CD8-positive, alpha-beta memory T cell (primary cell): ENCODE data around the gene SLC24A3. TPM values are rescaled to one million over a fixed set of nuclear protein-coding genes. Genes with fewer than 3 reads are reported as not detected.

Source experiments
- CTCF ChIA-PET: fragments of 350-600 bp; sonication (Branson Sonifier 250); formaldehyde crosslinking; loops from one replicate; lab custom pipeline; 2021; ENCODE audit warnings: antibody characterized with exemption; lab: Charles Lee
- POLR2A ChIA-PET: fragments of 350-600 bp; sonication (Branson Sonifier 250); formaldehyde crosslinking; loops from one replicate; lab custom pipeline; 2021; ENCODE audit warnings: antibody characterized with exemption; lab: Charles Lee
- DNase-seq, 5 donors: peaks; one replicate each; pipeline versions ENCODE4 v3.0.0 to v3.0.0-alpha.2; 2020 to 2022; ENCODE audit warnings: mixed read lengths in 1 of 5
- H3K27ac ChIP-seq: one replicate; pipeline ENCODE4 v1.7.0; 2013; ENCODE audit warnings: low read depth, mild to moderate bottlenecking, low read length, moderate library complexity
- H3K27me3 ChIP-seq: 2 replicates; pipeline ENCODE4 v1.7.0; 2013; ENCODE audit warnings: low read length, mild to moderate bottlenecking; ENCODE audit not compliant: insufficient read depth, poor library complexity, severe bottlenecking
- H3K36me3 ChIP-seq: 2 replicates; pipeline ENCODE4 v1.7.0; 2013; ENCODE audit warnings: mild to moderate bottlenecking, low read length, moderate library complexity; ENCODE audit not compliant: insufficient read depth
- H3K4me1 ChIP-seq: 2 replicates; pipeline ENCODE4 v1.7.0; 2013; ENCODE audit warnings: mild to moderate bottlenecking, low read length, moderate library complexity; ENCODE audit not compliant: insufficient read depth
- H3K4me3 ChIP-seq: 2 replicates; pipeline ENCODE4 v1.7.0; 2013; ENCODE audit warnings: mild to moderate bottlenecking, low read length
- H3K9me3 ChIP-seq: 2 replicates; pipeline ENCODE4 v1.7.0; 2013; ENCODE audit warnings: mild to moderate bottlenecking, low read length
- H3K27ac Mint-ChIP-seq, 8 donors: one replicate each; pipeline ENCODE4 v1.8.0; 2020 to 2021; ENCODE audit warnings: mixed read lengths in 8 of 8, mild to moderate bottlenecking in 6 of 8, inconsistent platforms in 3 of 8, moderate library complexity in 3 of 8
- H3K27me3 Mint-ChIP-seq, 2 donors: one replicate each; pipeline ENCODE4 v1.8.0; 2020 to 2021; ENCODE audit warnings: mixed read lengths in 2 of 2, mild to moderate bottlenecking in 1 of 2, moderate library complexity in 1 of 2
- H3K36me3 Mint-ChIP-seq, 3 donors: one replicate each; pipeline ENCODE4 v1.8.0; 2020 to 2021; ENCODE audit warnings: mixed read lengths in 3 of 3, inconsistent platforms in 1 of 3, mild to moderate bottlenecking in 1 of 3
- H3K4me1 Mint-ChIP-seq, 3 donors: one replicate each; pipeline ENCODE4 v1.8.0; 2020 to 2021; ENCODE audit warnings: mixed read lengths in 3 of 3, inconsistent platforms in 1 of 3, mild to moderate bottlenecking in 1 of 3
- H3K4me3 Mint-ChIP-seq, 7 donors: one replicate each; pipeline ENCODE4 v1.8.0; 2020 to 2021; ENCODE audit warnings: mixed read lengths in 7 of 7, mild to moderate bottlenecking in 6 of 7, moderate library complexity in 4 of 7, inconsistent platforms in 2 of 7
- H3K9me3 Mint-ChIP-seq, 5 donors: one replicate each; pipeline ENCODE4 v1.8.0; 2020 to 2022; ENCODE audit warnings: mixed read lengths in 5 of 5, mild to moderate bottlenecking in 3 of 5, moderate library complexity in 2 of 5, inconsistent platforms in 1 of 5
- polyA plus RNA-seq: library from polyadenylated mRNA; unstranded; fragments of 300-500 nt; fragmentation: Illumina TruSeq; gene quantifications from one replicate; pipeline ENCODE4 v1.2.3, GENCODE V29; 2021
- total RNA-seq, 2 experiments: library from RNA; stranded (reverse); gene quantifications; one replicate each; pipeline ENCODE4 v1.2.3, GENCODE V29; 2021

The SLC24A3 gene
- total and polyA plus RNA-seq, 3 experiments from 2014 or later: not detected

DNA sequence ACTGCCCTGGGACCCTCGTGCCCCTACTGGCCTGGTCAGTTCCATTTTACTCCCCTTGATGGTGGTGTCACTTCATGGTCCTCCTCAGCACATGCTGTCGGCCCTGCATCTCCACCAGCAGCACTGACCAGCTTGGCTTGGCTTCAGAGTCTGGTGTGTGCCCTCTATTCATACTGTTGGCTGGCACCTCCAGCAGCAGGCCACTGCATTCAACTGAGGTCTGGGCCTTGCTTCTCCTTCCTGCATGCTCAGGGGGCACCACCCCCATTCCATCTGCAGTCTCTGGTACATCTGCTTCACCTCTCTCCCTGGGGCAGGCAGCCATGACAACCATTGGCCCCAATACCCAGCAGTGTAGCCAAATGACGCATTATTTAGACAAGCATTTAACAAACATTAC lies 155.9 kb downstream of the SLC24A3 start:
- ChIA-PET CTCF (no interaction called here), POLR2A (no interaction called here)
- H3K4me3 Mint-ChIP-seq: no peak overlapping the region
- H3K4me1 Mint-ChIP-seq: no peaks in the 10 kb centered on the region
- no peak overlapping the region for H3K4me3 ChIP-seq
- no peak overlapping the region for H3K27ac Mint-ChIP-seq
- no peaks in the 10 kb centered on the region for H3K9me3 ChIP-seq
- no peaks in the 10 kb centered on the region for H3K27me3 ChIP-seq
- no peak for DNase-seq
- no peaks in the 10 kb centered on the region for H3K4me1 ChIP-seq
- H3K9me3 Mint-ChIP-seq: peaks cover 0 to 4% (median 0%) of the 10 kb centered on the region in 5 donors
- no peaks in the 10 kb centered on the region for H3K36me3 ChIP-seq
- no peak overlapping the region for H3K27ac ChIP-seq
- H3K27me3 Mint-ChIP-seq: peaks cover 3% of the 10 kb centered on the region in 2 donors
- no peaks in the 10 kb centered on the region for H3K36me3 Mint-ChIP-seq

DNA sequence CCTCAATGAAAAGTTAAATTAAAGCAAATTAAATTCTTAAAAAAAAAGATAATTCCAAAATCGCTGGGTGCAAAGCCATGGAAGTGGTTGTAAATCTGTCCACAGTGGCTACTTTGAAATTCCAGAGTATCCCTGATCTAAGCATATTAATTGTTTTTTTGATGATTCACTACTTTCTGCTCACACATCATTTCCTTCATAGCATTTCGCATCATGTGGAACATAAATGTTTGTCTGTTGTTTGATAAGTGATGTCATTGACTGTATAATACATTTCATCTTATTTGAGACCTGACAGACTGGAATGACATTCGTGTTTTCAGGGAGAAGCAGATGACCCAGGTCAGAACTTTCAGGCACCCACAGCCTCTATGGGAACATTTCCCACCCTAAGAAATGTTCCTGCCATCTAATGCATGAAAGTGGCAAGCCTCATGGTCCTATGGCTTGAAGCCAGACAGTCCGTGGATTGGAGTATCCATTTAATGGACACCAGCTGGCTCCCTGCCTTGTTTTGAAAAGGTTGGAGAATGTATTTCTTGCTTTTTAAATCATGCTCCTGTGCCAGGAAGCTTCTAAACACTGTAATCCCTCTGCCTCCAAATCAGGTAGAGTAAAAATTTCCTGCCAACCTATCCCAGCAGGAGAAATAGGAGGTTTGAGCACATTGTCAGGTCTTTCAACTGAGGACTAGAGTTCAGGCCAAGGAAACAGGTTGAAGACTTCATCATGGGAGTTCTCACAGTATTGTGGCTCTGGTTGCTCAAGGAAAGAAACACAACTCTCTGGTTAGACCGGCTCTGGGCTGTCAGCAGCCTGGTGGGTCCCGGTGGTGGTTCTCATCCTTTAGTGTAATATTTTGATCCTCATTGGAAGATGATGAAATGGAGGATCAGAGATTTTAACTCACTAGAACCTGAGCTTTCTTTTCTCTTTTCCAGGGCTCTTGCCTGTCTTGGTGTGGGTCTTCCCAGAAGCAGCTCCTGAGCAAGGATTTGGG lies 157.9 kb downstream of the SLC24A3 start:
- no peak for DNase-seq
- no peaks in the 10 kb centered on the region for H3K4me1 Mint-ChIP-seq
- Histone ChIP-seq H3K36me3 (no peaks in the 10 kb centered on the region), H3K4me3 (no peak overlapping the region), H3K27me3 (no peaks in the 10 kb centered on the region), H3K4me1 (no peaks in the 10 kb centered on the region), H3K9me3 (no peaks in the 10 kb centered on the region), H3K27ac (no peak overlapping the region)
- no peak overlapping the region for H3K27ac Mint-ChIP-seq
- no peaks in the 10 kb centered on the region for H3K36me3 Mint-ChIP-seq
- ChIA-PET CTCF (no interaction called here), POLR2A (no interaction called here)
- H3K4me3 Mint-ChIP-seq: no peak overlapping the region
- peaks cover 1 to 3% of the 10 kb centered on the region in 2 donors for H3K27me3 Mint-ChIP-seq
- peaks cover 0 to 6% (median 0%) of the 10 kb centered on the region in 5 donors for H3K9me3 Mint-ChIP-seq

DNA sequence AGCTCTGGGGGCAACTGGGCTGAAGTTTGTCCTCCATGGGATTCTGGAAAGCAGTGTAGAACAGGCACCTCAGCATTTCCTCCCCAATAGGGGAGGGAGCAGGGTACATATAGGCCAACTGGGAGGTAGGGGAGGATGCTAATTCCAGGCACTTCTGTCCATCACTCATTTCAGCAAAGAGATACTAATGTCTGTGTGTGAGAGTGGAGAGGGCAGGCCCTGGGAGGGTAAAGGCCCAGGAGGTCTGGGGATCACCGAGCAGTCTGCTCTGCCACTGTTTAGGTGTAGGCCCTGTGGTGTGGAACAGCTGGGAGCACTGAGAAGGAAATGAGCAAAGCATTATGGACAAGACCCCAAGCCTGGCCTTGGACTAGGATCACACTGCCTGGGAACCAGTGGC lies 158.7 kb downstream of the SLC24A3 start:
- H3K4me3 ChIP-seq: no peak overlapping the region
- no peaks in the 10 kb centered on the region for H3K4me1 Mint-ChIP-seq
- CTCF ChIA-PET: no interaction called here

DNA sequence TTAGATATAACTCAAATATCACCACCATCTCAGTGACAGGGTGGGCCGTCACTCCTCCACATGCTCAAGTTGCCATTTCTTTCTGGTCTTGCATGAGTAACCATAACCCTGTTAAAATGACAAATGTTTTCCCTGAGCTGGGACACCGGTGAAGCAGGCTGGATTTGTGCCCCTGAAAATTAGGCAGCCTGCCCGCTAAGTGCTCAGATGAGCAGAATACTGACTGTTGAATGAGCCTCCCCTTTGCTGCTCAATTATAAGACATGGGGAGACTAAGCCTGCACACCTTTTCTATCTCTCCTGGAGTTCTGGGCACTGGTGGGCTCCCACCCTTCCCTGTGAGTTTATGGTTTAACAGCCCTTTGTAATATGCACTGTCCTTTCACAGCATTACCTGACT lies 161.8 kb downstream of the SLC24A3 start:
- H3K27ac Mint-ChIP-seq: no peak overlapping the region
- H3K4me3 Mint-ChIP-seq: no peak overlapping the region
- H3K36me3 ChIP-seq: no peaks in the 10 kb centered on the region
- peaks cover 0 to 2% (median 0%) of the 10 kb centered on the region in 5 donors for H3K9me3 Mint-ChIP-seq
- no peaks in the 10 kb centered on the region for H3K9me3 ChIP-seq
- H3K36me3 Mint-ChIP-seq: no peaks in the 10 kb centered on the region
- H3K4me1 Mint-ChIP-seq: no peaks in the 10 kb centered on the region
- ChIA-PET POLR2A (no interaction called here), CTCF (no interaction called here)
- DNase-seq: no peak
- no peaks in the 10 kb centered on the region for H3K27me3 ChIP-seq
- H3K27ac ChIP-seq: no peak overlapping the region
- no peak overlapping the region for H3K4me3 ChIP-seq
- no peaks in the 10 kb centered on the region for H3K27me3 Mint-ChIP-seq
- no peaks in the 10 kb centered on the region for H3K4me1 ChIP-seq

More for the DNA sequence above, 158.7 kb downstream of the SLC24A3 start:
- Histone ChIP-seq H3K36me3 (no peaks in the 10 kb centered on the region), H3K27ac (no peak overlapping the region), H3K27me3 (no peaks in the 10 kb centered on the region), H3K4me1 (no peaks in the 10 kb centered on the region), H3K9me3 (no peaks in the 10 kb centered on the region)
- DNase-seq: no peak
- Mint-ChIP-seq H3K27ac (no peak overlapping the region), H3K4me3 (no peak overlapping the region), H3K36me3 (no peaks in the 10 kb centered on the region), H3K9me3 (peaks cover 0 to 6% (median 0%) of the 10 kb centered on the region in 5 donors), H3K27me3 (peaks cover 1 to 3% of the 10 kb centered on the region in 2 donors)
- POLR2A ChIA-PET: no interaction called here

DNA sequence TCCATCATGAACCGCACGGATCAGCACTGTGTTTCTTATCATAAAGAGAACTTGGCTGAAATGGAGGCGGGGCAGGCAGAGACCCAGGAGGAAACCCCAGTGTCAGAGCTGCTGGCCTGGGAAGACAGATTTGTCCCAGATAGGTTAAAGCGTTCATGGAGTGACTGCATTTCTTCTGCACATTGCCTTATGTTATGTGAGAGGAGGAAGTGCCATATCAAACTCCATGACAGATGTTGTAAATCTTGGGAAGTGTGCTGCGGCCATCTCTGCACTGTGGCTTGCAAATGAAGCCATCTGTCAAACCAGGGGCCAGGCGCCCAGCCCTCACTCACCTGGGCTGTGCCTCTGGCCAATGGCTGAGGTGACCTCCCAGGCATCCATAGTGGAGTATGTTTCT lies 163.0 kb downstream of the SLC24A3 start:
- Mint-ChIP-seq H3K27ac (no peak overlapping the region), H3K27me3 (no peaks in the 10 kb centered on the region), H3K9me3 (peaks cover 0 to 2% (median 0%) of the 10 kb centered on the region in 5 donors), H3K36me3 (no peaks in the 10 kb centered on the region), H3K4me1 (no peaks in the 10 kb centered on the region), H3K4me3 (no peak overlapping the region)
- no peak for DNase-seq
- ChIA-PET POLR2A (no interaction called here), CTCF (no interaction called here)
- Histone ChIP-seq H3K9me3 (no peaks in the 10 kb centered on the region), H3K36me3 (no peaks in the 10 kb centered on the region), H3K4me3 (no peak overlapping the region), H3K27me3 (no peaks in the 10 kb centered on the region), H3K4me1 (no peaks in the 10 kb centered on the region), H3K27ac (no peak overlapping the region)

DNA sequence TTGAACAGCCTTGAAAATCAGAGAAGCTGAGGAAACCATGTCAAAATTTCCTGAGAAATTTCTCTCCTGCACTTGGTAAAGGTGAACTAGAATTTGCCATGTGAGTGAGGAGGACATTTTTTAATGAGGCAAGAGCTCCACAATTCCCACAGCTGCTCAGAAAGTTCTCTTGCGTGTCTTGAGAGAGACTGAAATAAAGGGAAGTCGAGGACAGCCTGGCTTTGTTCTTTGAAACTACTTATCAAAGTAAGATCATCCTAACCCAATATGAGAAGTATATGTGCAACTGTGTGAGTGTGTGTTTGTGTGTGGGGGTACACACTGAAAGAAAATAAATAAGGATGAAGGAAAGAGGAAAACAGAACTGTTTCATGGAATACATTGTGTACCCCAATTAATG lies 163.4 kb downstream of the SLC24A3 start:
- Mint-ChIP-seq H3K9me3 (peaks cover 0 to 2% (median 0%) of the 10 kb centered on the region in 5 donors), H3K27ac (no peak overlapping the region), H3K36me3 (no peaks in the 10 kb centered on the region), H3K4me1 (no peaks in the 10 kb centered on the region), H3K4me3 (no peak overlapping the region), H3K27me3 (no peaks in the 10 kb centered on the region)
- POLR2A ChIA-PET: no interaction called here
- no peak for DNase-seq
- no peaks in the 10 kb centered on the region for H3K4me1 ChIP-seq
- no peaks in the 10 kb centered on the region for H3K36me3 ChIP-seq
- CTCF ChIA-PET: no interaction called here
- H3K27ac ChIP-seq: no peak overlapping the region
- no peaks in the 10 kb centered on the region for H3K27me3 ChIP-seq
- no peak overlapping the region for H3K4me3 ChIP-seq
- H3K9me3 ChIP-seq: no peaks in the 10 kb centered on the region

DNA sequence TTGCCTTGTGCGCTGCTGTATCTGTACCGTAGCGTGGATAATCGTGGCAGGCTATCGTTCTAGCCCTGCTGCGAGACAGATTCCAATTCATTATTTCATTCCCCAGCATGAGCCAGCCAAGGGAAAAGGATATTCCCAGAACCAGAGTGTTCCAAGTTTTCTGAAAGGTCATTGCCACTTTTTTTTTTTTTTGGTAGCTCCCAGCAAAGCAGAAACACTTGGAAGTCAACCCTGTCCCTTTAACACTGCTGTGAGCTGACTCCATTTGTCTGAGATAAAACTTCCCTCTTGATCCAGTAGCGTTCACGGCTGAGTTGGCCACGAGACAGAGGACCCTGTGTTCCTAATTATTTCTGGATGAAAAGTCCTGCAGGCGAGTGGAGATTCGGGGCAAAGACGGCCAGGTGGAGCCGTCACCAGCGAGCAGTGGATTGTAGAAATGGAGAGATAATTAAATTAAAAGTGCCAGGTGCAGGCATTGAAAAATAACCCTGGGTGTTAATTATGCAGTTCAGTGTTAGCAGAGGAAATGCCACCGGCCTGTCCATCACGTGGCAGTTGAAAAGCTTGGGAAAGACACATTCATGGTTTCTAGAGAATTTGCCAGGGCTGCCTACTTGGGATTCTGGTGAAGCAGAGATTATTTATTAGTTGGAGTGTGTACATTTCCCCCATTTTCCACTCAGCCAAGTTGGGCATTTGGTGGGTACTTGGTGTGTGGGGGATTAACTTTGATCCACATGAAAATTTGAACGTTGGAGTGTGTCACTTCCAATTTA lies 164.2 kb downstream of the SLC24A3 start:
- Mint-ChIP-seq H3K27me3 (no peaks in the 10 kb centered on the region), H3K9me3 (peaks cover 0 to 2% (median 0%) of the 10 kb centered on the region in 5 donors), H3K27ac (peak overlapping the region in 1 of 8 donors; percentile 15), H3K4me1 (no peaks in the 10 kb centered on the region), H3K4me3 (no peak overlapping the region), H3K36me3 (no peaks in the 10 kb centered on the region)
- CTCF ChIA-PET: no interaction called here
- Histone ChIP-seq H3K4me1 (no peaks in the 10 kb centered on the region), H3K9me3 (no peaks in the 10 kb centered on the region), H3K27me3 (no peaks in the 10 kb centered on the region), H3K36me3 (no peaks in the 10 kb centered on the region), H3K27ac (no peak overlapping the region), H3K4me3 (no peak overlapping the region)
- DNase-seq: no peak
- POLR2A ChIA-PET: no interaction called here

DNA sequence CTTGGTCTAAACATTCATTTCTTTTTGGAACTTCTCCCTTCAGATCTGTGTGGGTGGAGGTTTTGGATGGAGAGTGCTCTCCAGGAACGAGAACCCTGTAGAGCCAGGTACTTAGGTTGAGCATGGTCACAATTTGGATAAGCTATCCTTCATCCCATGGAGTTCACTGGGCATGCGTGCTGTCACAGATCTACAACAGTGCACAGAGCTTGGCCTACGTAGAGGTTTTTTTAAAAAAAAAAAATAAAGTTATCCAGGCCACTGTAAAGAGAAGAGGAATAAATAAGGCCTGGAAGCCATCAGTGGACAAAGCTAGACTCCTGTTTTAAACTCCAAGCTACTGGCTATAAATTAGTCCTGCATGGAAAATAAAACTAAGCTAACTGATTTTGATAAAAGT lies 165.6 kb downstream of the SLC24A3 start:
- Histone ChIP-seq H3K9me3 (no peaks in the 10 kb centered on the region), H3K4me1 (no peaks in the 10 kb centered on the region), H3K36me3 (no peaks in the 10 kb centered on the region), H3K27ac (no peak overlapping the region), H3K27me3 (no peaks in the 10 kb centered on the region), H3K4me3 (no peak overlapping the region)
- ChIA-PET CTCF (no interaction called here), POLR2A (no interaction called here)
- DNase-seq: no peak
- peaks cover 0 to 2% (median 0%) of the 10 kb centered on the region in 5 donors for H3K9me3 Mint-ChIP-seq
- no peak overlapping the region for H3K27ac Mint-ChIP-seq
- H3K4me3 Mint-ChIP-seq: no peak overlapping the region
- no peaks in the 10 kb centered on the region for H3K36me3 Mint-ChIP-seq
- H3K27me3 Mint-ChIP-seq: no peaks in the 10 kb centered on the region
- no peaks in the 10 kb centered on the region for H3K4me1 Mint-ChIP-seq
